GM04504 (cell line): Measurements from ENCODE around the gene MS4A10.
"Not testable (repeated sequence)": the region's sequence is repeated elsewhere in the genome, so short reads cannot be mapped to it uniquely, and the experiment has no call there.

Experiments
- DNase-seq: peaks from one replicate; pipeline ENCODE4 v3.0.0-alpha.2; 2012; ENCODE audit warnings: low read depth

Gene MS4A10

DNA sequence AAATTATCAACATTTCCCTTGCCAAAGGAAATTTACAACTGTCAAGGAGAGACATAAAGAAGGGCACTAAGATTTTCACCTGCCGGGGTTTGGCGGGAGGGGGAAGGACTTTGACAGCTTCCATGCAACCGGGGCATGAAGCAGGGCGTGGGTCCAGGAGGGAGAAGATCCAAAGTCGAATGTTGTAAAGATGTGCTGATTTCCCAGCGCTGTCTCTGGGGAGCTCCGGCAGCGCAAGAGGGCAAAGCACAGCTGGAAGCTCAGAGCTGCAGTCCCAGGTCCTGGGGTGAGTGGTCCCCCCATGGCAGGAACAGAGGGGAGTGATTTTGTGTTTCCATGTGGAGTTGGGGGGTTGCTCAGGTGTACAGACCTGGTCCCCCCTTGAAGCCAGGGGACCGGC is at the start of gene MS4A10:
Gene MS4A10 (plus strand): TSS at position 198 of the 400 bp plus-strand sequence. CDS start 5,003 bp downstream, outside the sequence.
- DNase-seq: no peak

- no peak for DNase-seq
Measured at GRCh38 chr11:60739114-60739513, 46.0 kb upstream of the MS4A10 start.

GRCh38 chr11:60740573-60740972 is 44.6 kb upstream of the MS4A10 start:
- no peak for DNase-seq

- DNase-seq: no peak
Measured at GRCh38 chr11:60741421-60741820, 43.7 kb upstream of the MS4A10 start.

- DNase-seq: no peak
Measured at GRCh38 chr11:60743058-60743457, 42.1 kb upstream of the MS4A10 start.

DNA sequence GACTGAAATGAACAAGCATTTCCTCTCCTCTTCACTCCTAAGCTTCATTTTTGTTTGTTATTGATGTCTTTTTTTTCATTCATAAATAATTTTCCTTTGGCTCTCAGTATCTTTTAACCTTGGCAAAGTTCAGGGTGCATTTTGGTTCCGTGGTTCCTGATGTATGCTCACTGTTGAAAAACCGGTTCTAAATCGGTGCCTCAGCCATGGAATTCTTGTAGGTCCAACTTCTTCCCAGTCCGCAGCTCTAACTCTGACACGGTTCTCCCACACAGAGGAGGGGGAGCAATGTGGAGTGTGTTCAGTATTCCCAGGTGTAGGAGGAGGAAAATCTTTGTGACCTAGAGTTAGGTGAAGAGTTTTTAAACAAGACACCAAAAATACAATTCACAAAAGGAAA is 41.0 kb upstream of the MS4A10 start:
- no peak for DNase-seq

DNA sequence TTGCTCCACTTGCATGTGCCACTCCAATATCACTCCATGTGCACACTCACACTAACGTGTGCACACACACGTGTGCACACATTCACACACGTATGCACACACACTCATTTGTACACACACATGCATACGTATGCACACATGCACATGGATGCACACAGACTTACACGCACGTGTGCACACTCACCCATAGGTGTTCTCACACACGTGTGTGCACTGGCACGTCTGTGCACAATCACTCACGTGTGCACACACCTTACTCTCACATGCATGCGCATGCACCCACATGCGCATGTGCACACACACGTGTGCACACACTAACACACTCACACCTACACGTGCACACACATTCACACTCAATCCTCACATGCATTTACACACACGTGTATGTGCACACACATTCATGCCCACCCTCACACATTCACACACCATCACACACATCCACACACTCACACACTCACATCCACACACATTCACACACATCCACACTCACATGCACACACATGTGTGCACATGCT is 37.7 kb upstream of the MS4A10 start:
- no peak for DNase-seq

DNA sequence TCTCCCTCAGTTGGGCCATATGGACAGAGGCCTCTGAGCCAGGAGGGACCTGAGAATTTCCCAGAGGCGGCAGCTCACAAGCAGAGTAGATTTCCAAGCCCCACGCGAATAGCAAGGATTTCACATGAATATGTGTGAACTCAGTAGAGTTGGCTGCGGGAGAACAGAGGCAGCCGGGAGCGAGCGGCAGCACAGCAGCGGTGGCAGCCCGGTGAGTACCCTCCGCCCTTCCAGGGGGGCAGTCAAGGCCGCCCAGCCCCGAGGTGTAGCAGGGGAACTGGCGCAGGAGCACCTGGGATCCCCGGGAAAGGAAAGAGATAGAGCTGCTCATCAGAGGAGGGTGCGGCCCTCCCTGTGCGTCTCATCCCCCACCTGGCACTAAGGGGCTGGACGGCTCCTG is 36.9 kb upstream of the MS4A10 start:
- DNase-seq: no peak

DNA sequence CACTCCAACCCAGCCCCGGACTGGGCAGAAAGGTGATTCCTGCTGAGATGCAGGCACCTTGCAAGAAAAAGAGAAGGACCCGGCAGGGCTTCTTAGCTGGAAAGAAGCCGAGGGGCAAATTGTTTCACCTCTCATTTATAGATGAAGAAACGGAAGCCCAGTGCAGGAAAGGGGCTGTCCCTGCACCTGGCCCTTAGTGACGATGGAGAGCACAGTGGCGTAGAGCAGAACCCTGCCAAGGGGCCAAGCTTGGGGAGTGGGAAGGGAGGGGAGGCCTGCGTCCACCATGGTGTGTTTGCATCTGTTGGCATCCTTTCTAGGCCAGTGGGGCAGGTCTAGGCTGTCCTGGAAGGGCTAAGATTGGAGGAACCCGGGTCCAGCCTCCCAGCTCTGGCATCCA is 36.3 kb upstream of the MS4A10 start:
- DNase-seq: no peak

DNA sequence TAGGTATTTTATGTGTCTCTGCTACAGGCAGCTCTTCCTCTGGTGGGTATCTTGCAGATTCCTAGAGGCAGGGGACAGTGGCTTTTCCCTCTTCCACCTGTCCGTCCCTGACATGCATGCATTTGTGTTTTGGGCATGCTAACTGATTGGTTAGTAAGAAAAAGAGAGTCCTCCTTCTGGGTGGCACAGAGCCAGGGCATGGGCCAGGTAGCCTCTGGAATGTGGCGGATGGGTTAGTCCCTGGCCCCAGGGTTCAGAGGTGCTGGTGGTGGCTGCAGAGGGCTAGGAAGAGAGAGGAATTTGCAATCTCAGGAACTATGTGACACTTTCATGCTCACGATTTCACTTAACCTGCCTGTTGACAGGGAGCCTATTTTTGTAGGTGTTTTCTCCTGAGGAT is 34.2 kb upstream of the MS4A10 start:
- DNase-seq: no peak

GRCh38 chr11:60753309-60753708 is 31.8 kb upstream of the MS4A10 start:
- DNase-seq: no peak

GRCh38 chr11:60754887-60755286 is 30.2 kb upstream of the MS4A10 start:
- no peak for DNase-seq

GRCh38 chr11:60756307-60757032 is 28.7 kb upstream of the MS4A10 start, which contains the start of gene MS4A15:
Gene MS4A15, plus strand, starts transcription at chr11:60756867. Its CDS starts 6,867 bp downstream, at chr11:60763734.
- DNase-seq: no peak

- no peak for DNase-seq
Measured at GRCh38 chr11:60757231-60757800, 27.8 kb upstream of the MS4A10 start.

GRCh38 chr11:60758671-60759070 is 26.5 kb upstream of the MS4A10 start:
- DNase-seq: not testable (repeated sequence)

- DNase-seq: not testable (repeated sequence)
Measured at GRCh38 chr11:60759438-60760225, 25.5 kb upstream of the MS4A10 start.

DNA sequence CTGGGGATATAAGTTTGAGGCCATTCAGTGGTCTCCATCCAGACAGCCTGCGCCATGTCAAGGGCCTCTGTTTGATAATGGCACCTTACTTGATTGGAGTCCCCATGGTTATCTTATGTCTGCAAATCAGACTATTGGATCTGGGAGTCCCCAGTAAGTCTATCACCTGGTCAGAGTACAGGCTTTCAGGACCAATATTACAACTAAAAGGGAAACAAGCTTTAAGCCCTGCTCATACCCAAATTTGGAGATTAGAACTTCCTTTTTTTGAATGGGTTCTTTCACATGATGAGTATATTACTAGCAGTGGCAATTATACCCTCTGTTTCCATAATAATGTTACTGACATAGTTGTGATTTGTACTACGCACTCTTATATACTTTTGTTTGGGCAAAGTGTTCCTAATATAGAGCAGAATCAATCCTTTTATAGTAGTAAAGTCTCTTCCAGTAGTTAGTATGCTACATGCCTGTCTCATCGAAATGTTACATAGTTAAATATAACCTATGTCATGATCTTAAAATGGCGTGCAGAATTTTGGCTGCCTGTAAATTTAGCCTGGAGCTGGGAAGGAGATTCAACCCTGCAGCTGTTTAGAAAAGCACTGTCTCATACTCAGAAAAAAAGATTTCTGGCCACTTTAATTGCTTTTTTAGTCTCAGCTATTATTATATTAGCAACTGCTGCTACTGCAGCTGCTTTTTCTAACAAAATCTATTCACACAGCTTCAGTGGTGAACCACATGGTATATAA is 23.5 kb upstream of the MS4A10 start:
- no peak for DNase-seq

- DNase-seq: no peak
Measured at GRCh38 chr11:60762851-60763691, 22.1 kb upstream of the MS4A10 start.

DNA sequence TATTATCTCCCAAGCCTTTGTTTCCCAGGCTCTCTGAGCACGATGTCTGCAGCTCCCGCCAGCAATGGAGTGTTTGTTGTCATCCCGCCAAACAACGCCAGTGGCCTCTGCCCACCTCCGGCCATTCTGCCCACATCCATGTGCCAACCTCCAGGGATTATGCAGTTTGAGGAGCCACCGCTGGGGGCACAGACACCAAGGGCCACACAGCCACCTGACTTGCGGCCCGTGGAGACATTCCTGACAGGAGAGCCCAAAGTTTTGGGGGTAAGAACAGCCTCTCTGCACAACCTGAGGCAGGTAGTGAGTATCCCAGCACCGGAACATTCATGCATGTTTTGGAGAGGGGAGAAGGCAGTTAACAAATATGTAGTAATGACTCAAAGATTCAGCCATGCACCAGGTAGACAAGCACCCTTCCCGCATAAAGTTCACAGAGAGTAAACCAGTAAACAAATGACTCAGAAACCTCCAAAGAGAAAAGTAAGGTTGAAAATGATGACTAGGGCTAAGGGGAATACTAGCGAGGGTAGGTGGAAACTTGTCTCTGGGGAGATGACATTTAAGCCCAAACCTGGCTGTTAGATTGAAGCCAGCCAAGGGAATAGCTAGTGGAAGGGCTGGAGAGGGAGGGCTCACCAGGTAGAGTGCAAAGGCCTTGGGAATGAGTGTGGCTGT is 21.3 kb upstream of the MS4A10 start:
- DNase-seq: no peak

- DNase-seq: no peak
Measured at GRCh38 chr11:60764879-60765278, 20.3 kb upstream of the MS4A10 start.

- no peak for DNase-seq
Measured at GRCh38 chr11:60765355-60765754, 19.8 kb upstream of the MS4A10 start.
